ENCODE data around the gene CAMKK1. TPM values are rescaled to one million over a fixed set of nuclear protein-coding genes. Genes with fewer than 3 reads are reported as not detected.

Gene CAMKK1
- total RNA-seq, 2 donors from 2014 or later: 7.1 to 11.8 TPM

DNA sequence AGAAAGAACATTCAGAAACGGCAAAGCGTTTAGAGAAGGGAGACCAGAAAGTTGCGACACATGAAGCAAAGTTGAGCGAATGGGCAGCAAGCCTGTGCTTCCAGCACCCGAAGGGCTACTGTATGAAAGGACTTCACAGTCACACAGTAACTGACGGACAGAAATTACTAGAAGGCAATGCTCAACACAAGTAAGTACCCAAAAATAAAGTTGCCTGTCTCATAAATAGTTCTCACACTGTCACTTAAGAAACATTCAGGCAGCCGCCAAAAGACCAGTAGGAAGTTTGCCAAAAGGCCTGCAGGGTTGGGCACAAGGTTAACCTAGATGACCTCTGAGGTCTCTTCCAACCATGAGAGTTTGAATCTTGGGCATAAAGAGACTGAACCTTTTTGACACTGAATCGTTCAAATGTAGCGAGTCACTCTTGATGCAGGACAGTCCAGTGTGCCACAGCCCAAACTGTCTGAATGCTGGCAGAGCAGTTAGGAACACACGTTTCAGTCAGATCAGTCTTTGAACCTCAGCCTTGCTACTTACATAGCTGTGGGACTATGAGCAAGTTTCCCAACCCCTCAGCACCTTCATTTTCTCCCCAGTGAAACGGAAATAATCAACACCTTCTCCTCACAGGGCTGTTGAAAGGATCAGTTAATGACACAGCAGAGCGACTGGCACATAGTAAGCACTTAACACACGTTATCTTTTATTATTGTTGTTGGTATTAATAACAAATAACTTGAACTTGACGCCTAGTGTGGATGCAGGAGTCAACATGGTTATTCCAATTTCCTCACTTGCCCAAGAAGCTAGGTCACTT is 57.2 kb downstream of the CAMKK1 start:
- intact Hi-C loops (cut with DNase I): no loop called here
- DNase-seq (ENCODE audit: low spot score): peak; percentile 44

DNA sequence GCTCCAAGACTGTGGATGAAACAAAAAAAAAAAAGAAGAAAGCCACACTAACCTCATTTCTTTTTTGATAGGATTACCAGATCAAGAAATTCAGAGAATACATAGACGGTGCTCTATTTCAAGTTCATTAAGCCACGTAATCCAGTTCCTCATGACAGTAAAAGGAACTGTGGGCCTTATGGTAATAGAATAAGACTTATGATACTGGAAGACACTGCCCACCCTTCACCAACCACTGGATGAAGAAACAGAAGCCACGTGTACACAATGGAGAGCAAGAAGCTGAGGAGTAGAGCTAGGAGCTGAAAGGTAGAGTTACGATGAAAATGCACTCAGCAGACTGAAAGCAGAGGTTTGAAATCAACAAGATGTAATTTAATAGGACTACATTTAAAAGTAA is 58.0 kb downstream of the CAMKK1 start:
- intact Hi-C loops (cut with DNase I): loop anchor here in 1 of 2 donors (5.0 kb wide), 1 partner anchor 1513 kb away; no protein-coding TSS in a partner anchor
- no peak for DNase-seq (ENCODE audit: low spot score)

GRCh38 chr17:3828852-3829232 is 64.0 kb downstream of the CAMKK1 start:
- DNase-seq (ENCODE audit: low spot score): no peak
- intact Hi-C loops (cut with DNase I): no loop called here

- peak; percentile 56 for DNase-seq (ENCODE audit: low spot score)
- intact Hi-C loops (cut with DNase I): no loop called here
Measured at GRCh38 chr17:3828151-3828851, 64.6 kb downstream of the CAMKK1 start.

DNA sequence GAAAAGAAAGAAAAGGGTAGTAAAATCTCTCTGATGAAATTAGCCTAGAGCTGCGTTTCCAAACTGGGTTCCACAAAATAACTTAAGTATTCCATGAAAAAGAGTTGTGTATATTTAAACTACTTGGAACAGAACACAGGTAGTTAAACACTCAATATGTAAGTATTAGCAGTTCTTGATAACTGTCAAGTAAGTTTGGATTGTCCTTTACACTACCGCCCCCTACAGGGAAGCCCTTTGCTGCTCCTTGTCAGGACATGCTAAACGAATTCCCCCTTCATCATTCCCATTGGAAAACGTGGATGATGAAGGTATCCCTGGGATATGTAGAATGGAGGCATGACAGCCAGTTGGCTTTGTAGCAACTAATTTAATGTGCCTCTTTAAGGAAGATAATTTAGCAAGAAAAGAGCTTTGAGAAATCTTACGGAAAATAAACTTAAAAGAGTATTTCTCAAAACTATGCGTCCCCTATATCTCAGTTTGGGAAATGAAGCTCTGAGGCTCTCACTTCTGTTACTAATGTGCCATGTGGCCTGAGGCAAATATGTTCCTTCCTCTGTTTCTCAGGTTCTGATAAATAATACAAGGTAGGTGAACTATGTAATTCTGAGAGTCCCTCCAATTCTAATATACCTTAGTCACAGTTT is 65.6 kb downstream of the CAMKK1 start:
- intact Hi-C loops (cut with DNase I): no loop called here
- no peak for DNase-seq (ENCODE audit: low spot score)

- no peak for DNase-seq (ENCODE audit: low spot score)
- intact Hi-C loops (cut with DNase I): no loop called here
Measured at GRCh38 chr17:3826191-3826590, 66.7 kb downstream of the CAMKK1 start.

- no peak for DNase-seq (ENCODE audit: low spot score)
- intact Hi-C loops (cut with DNase I): no loop called here
Measured at GRCh38 chr17:3821101-3821500, 71.8 kb downstream of the CAMKK1 start.

GRCh38 chr17:3818786-3819185 is 74.1 kb downstream of the CAMKK1 start:
- intact Hi-C loops (cut with DNase I): no loop called here
- DNase-seq (ENCODE audit: low spot score): no peak

- intact Hi-C loops (cut with DNase I): no loop called here
- DNase-seq (ENCODE audit: low spot score): no peak
Measured at GRCh38 chr17:3817851-3818605, 74.8 kb downstream of the CAMKK1 start.

- intact Hi-C loops (cut with DNase I): no loop called here
- no peak for DNase-seq (ENCODE audit: low spot score)
Measured at GRCh38 chr17:3815925-3816324, 76.9 kb downstream of the CAMKK1 start.

DNA sequence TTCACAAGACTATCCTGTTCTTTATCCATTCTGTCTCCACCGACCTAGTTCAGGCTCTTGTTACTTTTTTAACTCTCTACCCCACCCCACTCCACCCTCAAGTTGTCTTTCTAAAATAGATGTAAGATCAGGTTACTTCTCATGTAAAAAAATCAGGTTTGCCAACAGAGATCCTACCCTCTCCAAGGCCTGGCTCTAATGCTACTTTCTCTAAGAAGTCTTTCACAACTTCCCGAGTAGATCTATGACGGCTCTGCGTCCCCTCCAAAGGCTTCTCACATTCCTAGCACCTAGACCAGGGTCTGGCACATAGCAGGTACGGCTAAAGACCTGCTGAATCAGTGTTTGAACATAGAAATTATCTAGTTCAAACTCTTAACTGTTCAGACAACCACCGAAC is 77.7 kb downstream of the CAMKK1 start:
- DNase-seq (ENCODE audit: low spot score): no peak
- intact Hi-C loops (cut with DNase I): no loop called here

- no peak for DNase-seq (ENCODE audit: low spot score)
- intact Hi-C loops (cut with DNase I): no loop called here
Measured at GRCh38 chr17:3814361-3814760, 78.5 kb downstream of the CAMKK1 start.

GRCh38 chr17:3813171-3813570 is 79.7 kb downstream of the CAMKK1 start:
- intact Hi-C loops (cut with DNase I): no loop called here
- no peak for DNase-seq (ENCODE audit: low spot score)

GRCh38 chr17:3812771-3813170 is 80.1 kb downstream of the CAMKK1 start:
- DNase-seq (ENCODE audit: low spot score): no peak
- intact Hi-C loops (cut with DNase I): no loop called here

DNA sequence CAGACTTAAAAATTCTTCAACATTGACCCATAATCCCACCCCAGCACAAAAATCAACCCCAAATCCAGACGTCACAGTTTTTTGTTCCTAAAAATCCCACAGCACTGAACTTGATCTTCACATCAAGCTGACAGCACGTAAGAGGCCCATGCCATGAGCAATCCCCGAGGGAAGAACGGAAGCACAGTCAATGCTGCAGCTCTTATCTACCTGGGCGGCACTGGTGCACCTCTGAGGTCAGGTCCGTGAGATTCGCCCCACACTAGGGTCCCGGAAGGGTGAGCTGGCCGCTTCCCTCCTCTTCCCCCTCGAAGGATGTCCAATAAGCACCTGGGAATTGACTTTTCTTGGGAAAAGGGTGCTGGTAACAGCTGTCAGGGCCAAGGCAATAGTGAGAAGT is 80.6 kb downstream of the CAMKK1 start:
- intact Hi-C loops (cut with DNase I): no loop called here
- DNase-seq (ENCODE audit: low spot score): peak; percentile 54

Other genes with a start within 250 kb of the CAMKK1 start
- 100 to 1,000 TPM; 106 to 126 TPM for gene TAX1BP3, start 224.5 kb downstream of the CAMKK1 start, total RNA-seq
- gene EMC6, start 224.2 kb downstream of the CAMKK1 start, total RNA-seq: 10 to 100 TPM; 23.7 to 24.7 TPM
- gene P2RX5, start 196.9 kb downstream of the CAMKK1 start, total RNA-seq: 1 to 10 TPM in 1 of 2 donors, under 1 TPM in 1; 0.93 to 2.0 TPM
- gene HASPIN, start 169.2 kb downstream of the CAMKK1 start, total RNA-seq: under 1 TPM in 1 of 2 donors, not detected in 1; 0.24 TPM
- gene ITGAE, start 91.9 kb downstream of the CAMKK1 start, total RNA-seq: 10 to 100 TPM; 18.2 to 25.6 TPM
- 10 to 100 TPM; 22.3 to 22.8 TPM for gene NCBP3, start 46.8 kb downstream of the CAMKK1 start, total RNA-seq
- 100 to 1,000 TPM in 1 of 2 donors, 10 to 100 TPM in 1; 71.0 to 115 TPM for gene P2RX1, start 23.4 kb upstream of the CAMKK1 start, total RNA-seq
- 10 to 100 TPM; 27.5 to 27.7 TPM for gene ATP2A3, start 71.4 kb upstream of the CAMKK1 start, total RNA-seq
- 10 to 100 TPM; 46.6 to 49.5 TPM for gene ZZEF1, start 250.0 kb upstream of the CAMKK1 start, total RNA-seq

Data from posterior vena cava (tissue), 2 donors.